GM21390 (cell line): Measurements from ENCODE around the gene TSPAN31.
"Not testable (repeated sequence)": the region's sequence is repeated elsewhere in the genome, so short reads cannot be mapped to it uniquely, and the experiment has no call there.

Experiments
- ATAC-seq: cut with Tn5 transposase; IDR thresholded peaks from one replicate; pipeline ENCODE4 v1.9.1; 2021; ENCODE audit not compliant: unreplicated experiment

TSPAN31 gene, protein sequence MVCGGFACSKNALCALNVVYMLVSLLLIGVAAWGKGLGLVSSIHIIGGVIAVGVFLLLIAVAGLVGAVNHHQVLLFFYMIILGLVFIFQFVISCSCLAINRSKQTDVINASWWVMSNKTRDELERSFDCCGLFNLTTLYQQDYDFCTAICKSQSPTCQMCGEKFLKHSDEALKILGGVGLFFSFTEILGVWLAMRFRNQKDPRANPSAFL

DNA sequence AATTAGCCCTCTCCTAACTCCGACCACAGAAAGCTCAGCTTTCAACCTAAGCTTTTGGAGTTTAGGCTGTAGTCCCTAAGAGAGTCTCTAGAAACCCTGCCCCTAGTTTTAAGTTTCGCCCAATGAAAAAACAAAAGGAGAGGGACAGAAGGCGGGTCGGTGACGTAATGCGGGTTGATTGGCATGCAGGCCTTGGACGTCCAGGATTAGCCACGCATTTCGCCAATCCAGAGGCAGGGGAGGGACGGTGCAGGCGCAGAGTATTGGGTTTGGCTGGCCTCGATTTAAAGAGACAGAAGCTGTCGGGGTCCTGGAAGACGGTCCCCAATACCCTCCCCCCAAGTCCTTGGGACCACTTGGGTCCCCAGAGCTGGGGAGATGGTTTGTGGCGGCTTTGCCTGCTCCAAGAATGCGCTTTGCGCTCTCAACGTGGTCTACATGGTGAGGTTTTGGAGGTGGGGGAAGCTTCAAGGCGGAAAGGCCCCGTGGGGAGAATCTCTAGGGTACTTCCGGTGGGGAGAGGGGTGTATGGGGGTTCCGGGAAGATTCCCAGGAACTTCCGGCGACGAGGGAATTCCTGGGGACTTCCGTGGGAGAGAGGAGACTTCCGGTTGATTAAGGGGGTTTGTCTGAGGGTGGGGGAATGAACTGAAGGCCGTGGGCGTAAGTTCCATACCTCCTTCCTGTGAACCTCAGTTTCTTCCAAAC, at the start of gene TSPAN31:
TSS of gene TSPAN31 (plus strand) at position 263 of the 708 bp plus-strand sequence. CDS start at position 379, 116 bp downstream.
- ATAC-seq: peak; percentile 72

DNA sequence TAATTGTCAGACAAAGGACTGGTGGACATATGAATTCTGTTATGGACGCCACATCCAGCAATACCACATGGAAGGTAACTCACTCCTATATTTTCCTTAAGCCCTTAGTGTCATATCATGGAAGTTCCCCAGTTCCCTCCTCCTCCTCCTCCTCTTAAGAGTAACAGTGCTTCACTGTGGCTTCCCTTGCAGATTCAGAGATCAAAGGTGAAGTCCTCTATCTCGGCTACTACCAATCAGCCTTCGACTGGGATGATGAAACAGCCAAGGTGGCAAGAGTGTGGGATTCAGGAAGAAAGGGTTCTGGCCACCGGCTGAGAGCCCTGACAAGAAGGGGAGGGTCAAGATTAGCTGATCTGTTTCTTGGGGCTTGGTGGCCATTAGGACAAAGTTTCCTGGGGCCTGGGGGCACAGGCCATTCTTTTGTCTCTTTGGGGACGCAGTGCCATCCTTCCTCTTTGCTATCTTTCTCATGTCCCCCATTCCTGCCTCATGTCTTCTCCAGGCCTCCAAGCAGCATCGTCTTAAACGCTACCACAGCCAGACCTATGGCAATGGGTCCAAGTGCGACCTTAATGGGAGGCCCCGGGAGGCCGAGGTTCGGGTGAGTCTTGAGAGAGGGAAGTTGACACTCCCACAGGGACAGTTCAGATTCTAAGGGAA, 48.9 kb upstream of the TSPAN31 start:
- ATAC-seq: no peak

DNA sequence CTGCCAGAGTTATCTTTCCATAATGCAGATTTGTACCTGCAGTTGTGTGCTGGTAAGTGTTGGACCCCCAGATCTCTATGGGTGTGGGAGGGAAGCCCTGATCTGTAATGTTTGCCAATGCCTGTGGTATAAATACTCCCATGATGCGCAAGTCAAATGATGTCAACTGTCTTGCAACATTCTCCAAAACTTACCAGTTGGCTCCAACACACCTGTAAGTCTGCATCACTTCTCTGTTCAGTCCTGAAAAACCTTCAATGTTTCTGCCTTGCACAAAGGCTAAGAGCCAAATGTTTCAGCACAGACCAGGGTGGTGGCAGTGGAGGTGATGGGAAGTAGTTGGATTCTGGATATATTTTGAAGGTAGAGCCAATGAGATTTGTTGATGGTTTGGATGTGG, 47.8 kb upstream of the TSPAN31 start:
- ATAC-seq: no peak

DNA sequence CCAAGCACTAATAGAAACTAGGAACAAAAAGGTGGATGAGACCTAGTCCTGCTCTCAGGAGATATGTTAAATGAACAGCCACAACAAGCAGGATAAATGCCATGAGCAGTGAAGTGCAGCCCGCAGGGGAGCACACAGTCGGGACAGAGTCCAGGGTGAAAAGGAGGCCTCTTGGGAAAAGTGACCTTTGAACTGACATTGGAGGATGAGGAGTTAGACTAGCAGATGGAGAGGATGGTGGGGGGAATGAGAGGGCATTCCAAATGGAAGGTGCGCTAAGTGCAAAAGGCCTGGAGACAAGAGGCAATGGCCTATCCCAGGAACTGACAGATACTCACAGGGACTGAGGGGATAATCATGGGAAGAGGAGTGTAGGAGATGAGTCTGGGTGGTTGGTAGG, 46.4 kb upstream of the TSPAN31 start:
- ATAC-seq: no peak

DNA sequence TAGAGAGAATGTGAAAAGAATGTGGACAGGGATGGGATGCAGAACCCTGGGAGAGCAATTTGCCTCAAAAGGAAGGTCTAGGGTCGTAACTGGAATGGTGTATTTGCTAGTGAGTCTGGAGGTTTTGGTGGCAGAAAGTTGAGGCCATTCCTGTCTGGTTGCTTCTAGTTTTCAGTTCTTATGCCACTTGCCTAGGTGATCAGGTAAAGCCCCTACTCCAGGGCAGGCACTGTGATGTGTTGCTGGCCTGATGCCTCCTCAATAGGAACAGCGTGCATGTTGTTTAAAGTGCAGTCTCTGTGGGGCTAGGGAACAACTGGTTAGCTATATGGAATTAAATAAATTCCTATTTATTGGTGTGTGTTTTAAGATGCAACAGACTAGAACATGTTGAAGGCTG, 44.5 kb upstream of the TSPAN31 start:
- no peak for ATAC-seq

DNA sequence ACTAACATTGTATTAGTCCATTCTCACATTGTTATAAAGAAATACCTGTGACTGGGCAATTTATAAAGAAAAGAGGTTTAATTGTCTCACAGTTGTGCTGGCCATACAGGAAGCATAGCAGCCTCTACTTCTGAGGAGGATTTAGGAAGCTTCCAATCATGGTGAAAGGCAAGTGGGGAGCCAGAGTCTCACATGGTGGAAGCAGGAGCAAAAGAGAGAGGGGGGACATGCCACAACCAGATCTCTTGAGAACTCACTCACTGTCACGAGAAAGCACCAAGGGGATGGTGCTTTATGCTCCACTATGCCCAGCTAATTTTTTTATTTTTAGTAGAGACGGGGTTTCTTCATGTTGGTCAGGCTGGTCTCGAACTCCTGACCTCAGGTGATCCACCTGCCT, 37.6 kb upstream of the TSPAN31 start:
- ATAC-seq: no peak

DNA sequence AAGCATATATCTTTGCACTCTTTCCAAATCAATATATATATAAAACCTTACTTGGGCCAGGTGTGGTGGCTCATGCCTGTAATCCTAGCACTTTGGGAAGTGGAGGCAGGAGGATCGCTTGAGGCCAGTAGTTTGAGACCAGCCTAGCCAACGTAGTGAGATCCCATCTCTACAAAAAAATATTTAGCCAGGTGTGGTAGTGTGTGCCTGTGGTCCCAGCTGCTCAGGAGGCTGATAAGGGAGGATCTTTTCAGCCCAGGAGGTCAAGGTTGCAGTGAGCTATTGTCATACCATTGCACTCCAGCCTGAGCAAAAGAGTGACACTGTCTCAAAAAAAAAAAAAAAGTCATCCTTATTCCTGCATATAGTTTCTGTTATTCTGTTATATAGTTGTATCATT, 36.5 kb upstream of the TSPAN31 start:
- no peak for ATAC-seq

DNA sequence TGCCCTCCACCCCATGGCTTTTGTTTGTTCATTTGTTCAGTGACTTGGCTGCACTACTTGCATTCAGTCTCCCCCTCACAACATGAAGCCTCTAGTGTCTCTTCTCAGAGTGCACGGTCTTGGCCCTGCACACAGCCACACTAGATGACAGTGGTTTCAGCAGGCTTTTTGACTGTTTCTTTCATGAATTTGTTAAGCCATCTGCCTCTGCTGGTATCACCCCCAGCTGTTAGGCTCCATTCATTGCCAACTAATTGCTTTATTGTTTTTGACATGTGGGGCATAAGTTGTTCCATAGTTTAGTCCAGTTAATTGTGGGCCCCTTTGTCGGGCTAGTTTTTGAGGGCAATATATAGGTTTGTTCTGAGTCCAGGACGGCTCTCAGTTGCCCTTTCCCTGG, 32.1 kb upstream of the TSPAN31 start:
- no peak for ATAC-seq

DNA sequence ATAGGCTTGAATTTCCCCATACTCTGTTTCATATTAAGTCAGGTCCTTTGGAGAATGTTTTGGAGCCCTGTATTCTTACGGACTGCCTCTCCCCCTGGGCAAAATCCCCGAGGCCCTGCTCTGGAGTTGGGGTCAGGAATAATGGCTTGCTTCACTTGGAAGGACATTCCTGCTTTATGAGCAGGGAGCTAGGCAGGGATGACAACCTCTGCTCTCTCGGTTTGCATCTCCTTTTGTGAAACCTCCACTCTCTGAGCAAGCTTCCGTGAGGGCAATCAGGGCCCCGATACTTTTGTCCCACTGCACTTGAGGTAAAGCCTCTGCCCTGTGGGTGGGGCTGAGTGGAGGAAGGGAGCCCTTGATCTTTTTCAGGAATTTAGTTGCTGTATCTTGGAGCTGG, 31.6 kb upstream of the TSPAN31 start:
- no peak for ATAC-seq

DNA sequence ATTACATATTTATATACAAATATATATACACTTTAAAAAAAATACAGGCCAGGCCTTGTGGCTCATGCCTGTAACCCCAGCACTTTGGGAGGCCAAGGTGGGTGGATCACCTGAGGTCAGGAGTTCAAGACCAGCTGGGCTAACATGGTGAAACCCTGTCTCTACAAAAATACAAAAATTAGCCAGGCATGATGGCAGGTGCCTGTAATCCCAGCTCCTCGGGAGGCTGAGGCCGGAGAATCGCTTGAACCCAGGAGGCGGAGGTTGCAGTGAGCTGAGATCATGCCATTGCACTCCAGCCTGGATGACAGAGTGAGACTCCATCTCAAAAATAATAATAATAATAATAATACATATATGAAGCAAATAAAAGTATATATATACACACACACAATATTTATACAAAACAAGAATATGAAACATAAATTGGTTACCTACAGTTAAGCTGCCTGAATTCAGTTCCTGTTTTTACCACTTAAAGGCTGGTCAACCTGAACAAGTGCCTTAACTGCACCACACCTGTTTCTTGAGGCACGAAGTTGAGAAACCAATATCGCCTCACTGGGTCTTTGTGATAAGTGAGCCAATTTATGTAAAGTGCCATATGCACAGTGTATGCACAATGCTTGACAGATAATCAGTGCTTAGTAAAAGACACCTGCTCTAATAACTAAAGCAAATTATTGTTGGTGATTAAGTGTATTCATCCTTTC, 29.6 kb upstream of the TSPAN31 start:
- ATAC-seq: not testable (repeated sequence)

DNA sequence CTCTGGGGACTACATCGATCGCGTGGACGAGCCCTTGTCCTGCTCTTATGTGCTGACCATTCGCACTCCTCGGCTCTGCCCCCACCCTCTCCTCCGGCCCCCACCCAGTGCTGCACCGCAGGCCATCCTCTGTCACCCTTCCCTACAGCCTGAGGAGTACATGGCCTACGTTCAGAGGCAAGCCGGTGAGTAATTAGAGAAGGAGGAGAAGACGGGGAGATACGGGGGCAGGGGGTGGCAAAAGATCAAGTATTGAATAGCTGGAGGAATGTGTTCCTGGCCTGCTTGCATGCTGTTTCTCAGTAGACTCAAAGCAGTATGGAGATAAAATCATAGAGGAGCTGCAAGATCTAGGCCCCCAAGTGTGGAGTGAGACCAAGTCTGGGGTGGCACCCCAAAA, 29.1 kb upstream of the TSPAN31 start:
- ATAC-seq: no peak

DNA sequence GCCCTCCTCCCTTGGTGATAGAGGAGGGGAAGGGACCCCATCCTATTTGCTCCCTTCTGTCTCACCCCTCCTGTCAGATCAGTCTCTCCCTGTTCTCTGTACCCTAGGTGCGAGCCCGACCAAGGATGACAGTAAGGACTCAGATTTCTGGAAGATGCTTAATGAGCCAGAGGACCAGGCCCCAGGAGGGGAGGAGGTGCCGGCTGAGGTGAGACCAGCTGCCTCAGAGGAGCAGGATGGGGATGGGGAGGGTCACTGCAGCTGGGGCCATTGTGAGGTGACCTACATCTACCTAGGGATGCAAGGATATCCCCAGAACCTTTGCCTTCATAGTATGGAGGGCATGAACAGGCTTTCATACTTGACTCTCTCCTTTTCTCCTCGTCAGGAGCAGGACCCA, 28.5 kb upstream of the TSPAN31 start:
- no peak for ATAC-seq

DNA sequence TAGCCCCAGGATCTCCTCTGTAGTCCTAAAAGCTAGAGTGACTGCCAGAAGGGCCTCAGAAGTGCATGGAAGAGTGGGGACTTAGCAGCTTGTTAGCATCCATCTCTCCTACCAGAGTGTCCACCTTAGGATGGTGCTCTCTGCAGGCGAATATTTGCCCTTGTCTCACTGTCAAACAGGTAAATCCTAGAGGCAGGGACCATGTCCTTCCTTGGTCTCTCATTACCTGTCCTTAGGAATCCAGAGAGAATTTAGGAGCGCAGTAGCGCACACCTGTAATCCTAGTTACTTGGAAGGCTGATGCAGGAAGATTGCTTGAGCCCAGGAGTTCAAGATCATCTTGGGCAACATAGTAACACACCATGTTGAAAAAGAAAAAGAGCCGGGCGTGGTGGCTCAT, 27.7 kb upstream of the TSPAN31 start:
- no peak for ATAC-seq

DNA sequence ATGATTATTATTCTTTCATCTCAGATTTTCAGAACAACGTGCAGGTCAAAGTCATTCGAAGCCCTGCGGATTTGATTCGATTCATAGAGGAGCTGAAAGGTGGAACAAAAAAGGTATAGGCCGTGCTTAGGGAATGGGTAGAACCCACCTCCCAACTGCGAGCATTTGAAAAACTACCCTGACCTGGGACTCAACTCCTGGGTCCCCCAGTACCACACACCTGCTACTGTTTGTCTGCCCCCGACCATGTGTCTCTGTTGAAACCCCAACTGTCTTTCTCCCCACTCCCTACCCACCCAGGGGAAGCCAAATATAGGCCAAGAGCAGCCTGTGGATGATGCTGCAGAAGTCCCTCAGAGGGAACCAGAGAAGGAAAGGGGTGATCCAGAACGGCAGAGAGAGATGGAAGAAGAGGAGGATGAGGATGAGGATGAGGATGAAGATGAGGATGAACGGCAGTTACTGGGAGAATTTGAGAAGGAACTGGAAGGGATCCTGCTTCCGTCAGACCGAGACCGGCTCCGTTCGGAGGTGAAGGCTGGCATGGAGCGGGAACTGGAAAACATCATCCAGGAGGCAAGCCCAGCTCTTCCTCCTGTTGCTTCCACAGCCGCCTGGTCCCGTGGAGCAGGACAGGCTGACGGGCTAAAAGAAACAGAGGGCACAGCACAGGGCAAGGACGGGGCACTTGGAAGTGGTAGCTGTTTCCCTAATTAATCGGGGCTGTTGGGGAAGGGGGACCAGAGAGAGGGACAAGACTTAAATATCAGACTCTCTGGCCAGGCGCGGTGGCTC, 26.8 kb upstream of the TSPAN31 start:
- ATAC-seq: no peak

DNA sequence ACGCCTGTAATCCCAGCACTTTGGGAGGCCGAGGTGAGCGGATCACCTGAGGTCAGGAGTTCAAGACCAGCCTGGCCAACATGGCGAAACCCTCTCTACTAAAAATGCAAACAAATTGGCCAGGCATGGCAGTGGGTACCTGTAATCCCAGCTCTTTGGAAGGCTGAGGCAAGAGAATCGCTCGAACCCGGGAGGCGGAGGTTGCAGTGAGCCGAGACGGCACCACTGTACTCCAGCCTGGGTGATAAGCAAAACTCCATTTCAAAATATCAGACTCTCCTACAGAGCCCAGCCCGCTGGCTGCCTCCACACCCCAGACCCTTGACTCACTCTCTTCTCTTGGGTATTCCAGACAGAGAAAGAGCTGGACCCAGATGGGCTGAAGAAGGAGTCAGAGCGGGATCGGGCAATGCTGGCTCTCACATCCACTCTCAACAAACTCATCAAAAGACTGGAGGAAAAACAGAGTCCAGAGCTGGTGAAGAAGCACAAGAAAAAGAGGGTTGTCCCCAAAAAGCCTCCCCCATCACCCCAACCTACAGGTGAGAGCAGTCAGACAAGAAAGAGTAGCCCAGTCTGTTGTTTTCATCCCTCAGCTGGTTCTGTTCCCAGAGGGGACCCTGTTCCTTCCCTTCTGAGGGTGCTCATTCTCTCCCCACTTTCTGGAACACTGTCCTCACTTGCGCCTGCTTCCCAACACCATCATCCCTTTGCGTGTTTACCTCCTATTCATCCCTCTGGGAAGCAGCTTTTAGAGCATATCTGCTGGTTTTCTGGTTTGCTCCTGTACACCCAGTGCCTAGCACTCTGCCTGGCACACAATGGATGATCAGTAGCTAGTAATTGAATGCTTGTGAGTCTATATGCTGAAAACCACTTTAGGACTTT, 26.0 kb upstream of the TSPAN31 start:
- ATAC-seq: no peak

DNA sequence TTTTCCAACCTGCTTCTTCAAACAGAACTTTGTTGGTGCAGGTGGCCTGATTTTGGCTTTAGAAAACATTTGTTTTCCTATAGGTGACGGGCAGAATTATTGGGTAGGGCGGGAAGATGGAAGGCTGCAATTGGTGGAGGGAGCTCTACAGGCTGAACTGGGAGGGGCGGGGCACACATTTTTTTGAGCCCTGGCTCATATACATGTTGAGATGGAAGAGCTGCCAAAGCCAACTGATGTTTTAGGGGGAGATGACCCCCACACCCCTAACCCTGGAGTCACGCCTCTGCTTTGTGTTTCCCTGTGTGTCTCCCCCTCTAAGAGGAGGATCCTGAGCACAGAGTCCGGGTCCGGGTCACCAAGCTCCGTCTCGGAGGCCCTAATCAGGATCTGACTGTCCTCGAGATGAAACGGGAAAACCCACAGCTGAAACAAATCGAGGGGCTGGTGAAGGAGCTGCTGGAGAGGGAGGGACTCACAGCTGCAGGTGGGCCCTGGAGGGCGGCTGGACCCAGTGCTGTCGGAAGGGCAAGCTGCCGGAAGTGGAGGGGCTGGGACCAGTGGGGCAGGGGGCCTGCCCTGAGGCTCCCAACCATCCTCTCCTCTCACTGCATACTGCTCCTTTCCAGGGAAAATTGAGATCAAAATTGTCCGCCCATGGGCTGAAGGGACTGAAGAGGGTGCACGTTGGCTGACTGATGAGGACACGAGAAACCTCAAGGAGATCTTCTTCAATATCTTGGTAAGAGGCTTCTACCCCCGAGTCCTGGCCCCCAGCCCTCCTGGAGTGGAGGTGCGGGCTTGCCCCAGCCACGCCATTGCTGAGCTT, 24.8 kb upstream of the TSPAN31 start:
- ATAC-seq: no peak

DNA sequence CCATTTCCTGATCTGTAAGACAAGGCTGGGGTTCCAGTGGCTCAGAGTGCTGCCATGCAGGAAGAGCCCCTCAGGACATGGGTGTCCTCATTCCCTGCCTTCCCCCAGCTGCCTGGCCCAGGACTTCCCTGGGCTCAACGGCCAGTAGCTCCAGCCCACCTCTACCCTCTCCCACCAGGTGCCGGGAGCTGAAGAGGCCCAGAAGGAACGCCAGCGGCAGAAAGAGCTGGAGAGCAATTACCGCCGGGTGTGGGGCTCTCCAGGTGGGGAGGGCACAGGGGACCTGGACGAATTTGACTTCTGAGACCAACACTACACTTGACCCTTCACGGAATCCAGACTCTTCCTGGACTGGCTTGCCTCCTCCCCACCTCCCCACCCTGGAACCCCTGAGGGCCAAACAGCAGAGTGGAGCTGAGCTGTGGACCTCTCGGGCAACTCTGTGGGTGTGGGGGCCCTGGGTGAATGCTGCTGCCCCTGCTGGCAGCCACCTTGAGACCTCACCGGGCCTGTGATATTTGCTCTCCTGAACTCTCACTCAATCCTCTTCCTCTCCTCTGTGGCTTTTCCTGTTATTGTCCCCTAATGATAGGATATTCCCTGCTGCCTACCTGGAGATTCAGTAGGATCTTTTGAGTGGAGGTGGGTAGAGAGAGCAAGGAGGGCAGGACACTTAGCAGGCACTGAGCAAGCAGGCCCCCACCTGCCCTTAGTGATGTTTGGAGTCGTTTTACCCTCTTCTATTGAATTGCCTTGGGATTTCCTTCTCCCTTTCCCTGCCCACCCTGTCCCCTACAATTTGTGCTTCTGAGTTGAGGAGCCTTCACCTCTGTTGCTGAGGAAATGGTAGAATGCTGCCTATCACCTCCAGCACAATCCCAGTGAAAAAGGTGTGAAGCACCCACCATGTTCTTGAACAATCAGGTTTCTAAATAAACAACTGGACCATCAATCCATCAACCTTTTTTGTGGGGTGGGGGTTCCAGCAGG, 23.9 kb upstream of the TSPAN31 start:
- no peak for ATAC-seq
